Epithelial cell of alveolus of lung (primary cell): ENCODE measurements around the gene DHCR24. TPM values are rescaled to one million over a fixed set of nuclear protein-coding genes. Genes with fewer than 3 reads are reported as not detected.

Experiments used
- total RNA-seq: library from RNA; depleted of rRNA; stranded (reverse); fragments of >200 nt; gene quantifications from 2 replicates; pipeline ENCODE4 v1.2.1, GENCODE V29; 2015

The DHCR24 gene
- 18.6 and 228 TPM in 2 replicates for total RNA-seq

GRCh38 chr1:54886724-54887664 is at the start of gene DHCR24:
Gene DHCR24, minus strand, starts transcription at chr1:54887195. Its CDS starts 76 bp downstream, at chr1:54887119.

GRCh38 chr1:54800899-54801759 is 85.9 kb downstream of the DHCR24 start, which contains the start of gene TTC22:
Gene TTC22, minus strand, starts transcription at chr1:54801323. Its CDS starts 160 bp downstream, at chr1:54801163.

Other genes starting within 250 kb of the DHCR24 start
- 0.16 TPM in 1 of 2 replicates, not detected in the other for gene MROH7, start 245.4 kb downstream of the DHCR24 start, total RNA-seq
- 15.2 and 23.4 TPM in 2 replicates for gene TTC4, start 171.3 kb downstream of the DHCR24 start, total RNA-seq
- gene PARS2, start 122.7 kb downstream of the DHCR24 start, total RNA-seq, result 4.8 and 6.7 TPM in 2 replicates
- 0.26 TPM in 1 of 2 replicates, not detected in the other for gene TTC22, start 85.9 kb downstream of the DHCR24 start, total RNA-seq
- 0.26 TPM in 1 of 2 replicates, not detected in the other for gene TMEM61, start 93.4 kb upstream of the DHCR24 start, total RNA-seq
- not detected in 2 replicates for gene BSND, start 111.7 kb upstream of the DHCR24 start, total RNA-seq
- 1.8 and 40.5 TPM in 2 replicates for gene PCSK9, start 152.4 kb upstream of the DHCR24 start, total RNA-seq